DND-41 (cell line): Measurements from ENCODE around the gene CPLANE2.

ENCODE experiments used
- CTCF ChIP-seq: IDR thresholded peaks from 2 replicates; pipeline ENCODE4 v1.5.1; 2012; ENCODE audit warnings: borderline replicate concordance, low read length, moderate library complexity, mild to moderate bottlenecking; ENCODE audit not compliant: poor library complexity, severe bottlenecking; ENCODE audit errors: extremely low read depth
- EZH2 ChIP-seq: IDR thresholded peaks from 3 replicates; pipeline ENCODE4 v1.6.1; 2012; ENCODE audit warnings: borderline replicate concordance, low read depth, mild to moderate bottlenecking, moderate library complexity, low read length, inconsistent platforms; ENCODE audit not compliant: severe bottlenecking

GRCh38 chr1:16244650-16245285 lies 7.8 kb upstream of the CPLANE2 start:
- no peak for TF ChIP-seq CTCF
- TF ChIP-seq EZH2: no peak
